Upper lobe of left lung (tissue), 6 donors: ENCODE results near the gene COL9A2. TPM values are rescaled to one million over a fixed set of nuclear protein-coding genes. Genes with fewer than 3 reads are reported as not detected.

ENCODE experiments used
- ATAC-seq, 2 donors: fragments of 200-7000 bp; cut with Tn5 transposase; one replicate each; pipeline ENCODE4 v1.9.1; 2022; ENCODE audit warnings: mild to moderate bottlenecking in 2 of 2, moderate library complexity in 2 of 2; ENCODE audit not compliant: low FRiP score in 2 of 2
- DNase-seq, 2 donors: peaks; one replicate each; pipeline ENCODE4 v3.0.0-alpha.2; 2019 to 2020
- H3K27ac ChIP-seq, 4 donors: fragments of 200-600 bp; sonication (generic); one replicate each; pipeline ENCODE4 v1.5.1; 2016 to 2019
- H3K27me3 ChIP-seq, 4 donors: fragments of 200-600 bp; sonication (generic); one replicate each; pipeline ENCODE4 v1.5.1; 2017 to 2019
- H3K36me3 ChIP-seq, 4 donors: fragments of 200-600 bp; sonication (generic); one replicate each; pipeline ENCODE4 v1.5.1; 2016 to 2019
- H3K4me1 ChIP-seq, 4 donors: fragments of 200-600 bp; sonication (generic); one replicate each; pipeline ENCODE4 v1.5.1; 2018 to 2019
- H3K4me3 ChIP-seq, 4 donors: fragments of 200-600 bp; sonication (generic); one replicate each; pipeline ENCODE4 v1.5.1; 2017 to 2019; ENCODE audit warnings: mild to moderate bottlenecking in 2 of 4, moderate library complexity in 1 of 4
- H3K9me3 ChIP-seq, 4 donors: fragments of 200-600 bp; sonication (generic); one replicate each; pipeline ENCODE4 v1.5.1; 2018 to 2019
- EP300 ChIP-seq, 4 donors: sonication (generic); formaldehyde crosslinking; IDR thresholded peaks; one replicate each; pipeline ENCODE4 v1.5.1; 2017; ENCODE audit warnings: antibody characterized with exemption in 4 of 4, control low read depth in 2 of 4
- POLR2A ChIP-seq, 4 donors: fragments of 450-650 bp; IDR thresholded peaks; one replicate each; pipeline ENCODE4 v1.5.1; 2016 to 2017; ENCODE audit warnings: antibody characterized with exemption in 4 of 4, mild to moderate bottlenecking in 2 of 4
- POLR2AphosphoS5 ChIP-seq, 2 donors: sonication (generic); formaldehyde crosslinking; IDR thresholded peaks; one replicate each; pipeline ENCODE4 v1.5.1; 2017; ENCODE audit warnings: antibody characterized with exemption in 2 of 2
- WGBS, 2 donors: methylation state at CpG; one replicate each; pipeline ENCODE4 v1.1.5; 2017 to 2018; 5-methylcytosine and 5-hydroxymethylcytosine counted together
- total RNA-seq, 6 donors: library from RNA; depleted of rRNA in 4 of 6; stranded (reverse); fragments of >200 nt in 4 of 6; gene quantifications; one replicate each; pipeline versions ENCODE4 v1.1.0 to v1.2.1, GENCODE V29; 2016 to 2021
- TF ChIP-seq, protein P1 (sequence below), 6 experiments: fragments of 450-650 bp in 4 of 6; fragments of 200-600 bp in 2 of 6; sonication (generic) in 2 of 6; IDR thresholded peaks; one replicate each; pipeline ENCODE4 v1.5.1; 2016 to 2019; ENCODE audit warnings: antibody characterized with exemption in 6 of 6
- donor health status: DM: no; HTN: no; CAD: no; lungs with moderate emphysema.
- donor health status: DM: no; HTN: yes; CAD: no; lungs with severe emphysema.

The COL9A2 gene
- total RNA-seq, 6 donors from 2014 or later, result 4.2 to 30.4 (median 5.2) TPM

DNA sequence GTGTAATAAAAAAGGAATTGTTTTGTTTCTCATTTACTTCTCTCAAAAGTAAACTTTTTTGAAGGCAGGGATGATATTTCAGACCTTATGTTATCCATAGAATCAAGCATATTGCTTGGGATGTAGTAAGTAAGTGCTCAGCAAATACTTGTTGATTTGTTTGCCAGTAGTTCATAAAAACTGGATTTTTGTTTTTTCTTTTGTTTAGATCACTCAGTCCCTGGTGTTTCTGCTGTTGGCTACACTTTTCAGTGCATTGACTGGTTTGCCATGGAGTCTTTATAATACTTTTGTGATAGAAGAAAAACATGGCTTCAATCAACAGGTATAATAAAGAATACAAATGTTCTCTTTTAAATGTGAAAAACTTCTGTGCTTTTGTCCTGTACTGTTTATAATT lies 48.9 kb downstream of the COL9A2 start:
- H3K36me3 ChIP-seq, result peaks cover 30 to 85% (median 42%) of the 10 kb centered on the region in 4 donors
- DNase-seq (no peak), ATAC-seq (no peak)
- no peak overlapping the region for H3K4me3 ChIP-seq
- H3K9me3 ChIP-seq, result no peaks in the 10 kb centered on the region
- H3K27me3 ChIP-seq, result no peaks in the 10 kb centered on the region
- TF ChIP-seq, protein P1, sequence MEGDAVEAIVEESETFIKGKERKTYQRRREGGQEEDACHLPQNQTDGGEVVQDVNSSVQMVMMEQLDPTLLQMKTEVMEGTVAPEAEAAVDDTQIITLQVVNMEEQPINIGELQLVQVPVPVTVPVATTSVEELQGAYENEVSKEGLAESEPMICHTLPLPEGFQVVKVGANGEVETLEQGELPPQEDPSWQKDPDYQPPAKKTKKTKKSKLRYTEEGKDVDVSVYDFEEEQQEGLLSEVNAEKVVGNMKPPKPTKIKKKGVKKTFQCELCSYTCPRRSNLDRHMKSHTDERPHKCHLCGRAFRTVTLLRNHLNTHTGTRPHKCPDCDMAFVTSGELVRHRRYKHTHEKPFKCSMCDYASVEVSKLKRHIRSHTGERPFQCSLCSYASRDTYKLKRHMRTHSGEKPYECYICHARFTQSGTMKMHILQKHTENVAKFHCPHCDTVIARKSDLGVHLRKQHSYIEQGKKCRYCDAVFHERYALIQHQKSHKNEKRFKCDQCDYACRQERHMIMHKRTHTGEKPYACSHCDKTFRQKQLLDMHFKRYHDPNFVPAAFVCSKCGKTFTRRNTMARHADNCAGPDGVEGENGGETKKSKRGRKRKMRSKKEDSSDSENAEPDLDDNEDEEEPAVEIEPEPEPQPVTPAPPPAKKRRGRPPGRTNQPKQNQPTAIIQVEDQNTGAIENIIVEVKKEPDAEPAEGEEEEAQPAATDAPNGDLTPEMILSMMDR (IDR thresholded peaks at IDR 0.05), result no peak
- TF ChIP-seq EP300 (IDR thresholded peaks at IDR 0.05) (no peak), POLR2A (IDR thresholded peaks at IDR 0.05) (no peak), POLR2AphosphoS5 (IDR thresholded peaks at IDR 0.05) (no peak)
- H3K4me1 ChIP-seq, result peaks cover 0 to 5% (median 0%) of the 10 kb centered on the region in 4 donors
- no peak overlapping the region for H3K27ac ChIP-seq

- Histone ChIP-seq H3K4me3 (no peak overlapping the region), H3K27ac (peak overlapping the region in 2 of 4 donors; percentile 15 to 22), H3K4me1 (peaks cover 0 to 5% (median 1%) of the 10 kb centered on the region in 4 donors), H3K9me3 (no peaks in the 10 kb centered on the region), H3K36me3 (peaks cover 31 to 85% (median 41%) of the 10 kb centered on the region in 4 donors), H3K27me3 (no peaks in the 10 kb centered on the region)
- DNase-seq (no peak), ATAC-seq (peak; percentile 59 to 90)
- no peak for TF ChIP-seq POLR2A (IDR thresholded peaks at IDR 0.05)
- no peak for TF ChIP-seq POLR2AphosphoS5 (IDR thresholded peaks at IDR 0.05)
- TF ChIP-seq, protein P1 (IDR thresholded peaks at IDR 0.05), result no peak
- no peak for TF ChIP-seq EP300 (IDR thresholded peaks at IDR 0.05)
- 48 to 52% methylated on average over 2 of the region's 2 CpGs for WGBS, 2 donors
Observed at GRCh38 chr1:40267767-40268187, 49.3 kb downstream of the COL9A2 start.

GRCh38 chr1:40266786-40267535 lies 50.1 kb downstream of the COL9A2 start:
- DNase-seq (no peak), ATAC-seq (no peak)
- WGBS, 2 donors, result 92 to 96% methylated on average over 6 of the region's 6 CpGs
- no peaks in the 10 kb centered on the region for H3K27me3 ChIP-seq
- H3K27ac ChIP-seq, result peak overlapping the region in 2 of 4 donors; percentile 15 to 22
- peaks cover 32 to 85% (median 42%) of the 10 kb centered on the region in 4 donors for H3K36me3 ChIP-seq
- peaks cover 0 to 5% (median 2%) of the 10 kb centered on the region in 4 donors for H3K4me1 ChIP-seq
- TF ChIP-seq, protein P1 (IDR thresholded peaks at IDR 0.05), result no peak
- TF ChIP-seq POLR2A (IDR thresholded peaks at IDR 0.05) (no peak), EP300 (IDR thresholded peaks at IDR 0.05) (no peak), POLR2AphosphoS5 (IDR thresholded peaks at IDR 0.05) (no peak)
- no peaks in the 10 kb centered on the region for H3K9me3 ChIP-seq
- no peak overlapping the region for H3K4me3 ChIP-seq

DNA sequence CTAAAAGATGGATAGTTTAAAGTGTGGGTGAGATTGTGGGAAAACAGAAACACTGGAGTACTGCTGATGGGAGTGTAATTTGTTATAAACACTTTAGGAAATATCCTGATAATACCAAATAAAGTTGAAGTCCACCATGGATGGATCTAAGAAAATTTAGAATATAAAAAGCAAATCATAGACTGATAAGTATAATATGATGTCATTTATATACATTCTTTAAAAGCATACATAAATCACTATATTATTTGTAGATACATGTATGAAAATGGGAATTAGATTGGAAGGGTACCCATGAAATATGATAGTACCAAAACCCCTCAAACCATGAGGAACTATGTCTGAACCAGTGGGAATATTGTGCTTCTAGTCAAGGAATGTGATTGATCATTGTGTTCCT lies 51.2 kb downstream of the COL9A2 start:
- Histone ChIP-seq H3K4me3 (no peak overlapping the region), H3K27me3 (no peaks in the 10 kb centered on the region), H3K27ac (no peak overlapping the region), H3K36me3 (peaks cover 36 to 86% (median 43%) of the 10 kb centered on the region in 4 donors), H3K9me3 (no peaks in the 10 kb centered on the region), H3K4me1 (peaks cover 0 to 5% (median 2%) of the 10 kb centered on the region in 4 donors)
- TF ChIP-seq, protein P1 (IDR thresholded peaks at IDR 0.05), result no peak
- TF ChIP-seq EP300 (IDR thresholded peaks at IDR 0.05), result no peak
- no peak for TF ChIP-seq POLR2A (IDR thresholded peaks at IDR 0.05)
- TF ChIP-seq POLR2AphosphoS5 (IDR thresholded peaks at IDR 0.05), result no peak
- no peak for ATAC-seq
- no peak for DNase-seq

GRCh38 chr1:40265298-40265697 lies 51.8 kb downstream of the COL9A2 start:
- Histone ChIP-seq H3K36me3 (peaks cover 31 to 86% (median 40%) of the 10 kb centered on the region in 4 donors), H3K4me3 (no peak overlapping the region), H3K9me3 (no peaks in the 10 kb centered on the region), H3K27ac (no peak overlapping the region), H3K27me3 (no peaks in the 10 kb centered on the region), H3K4me1 (peaks cover 0 to 5% (median 3%) of the 10 kb centered on the region in 4 donors)
- TF ChIP-seq POLR2AphosphoS5 (IDR thresholded peaks at IDR 0.05), result no peak
- TF ChIP-seq POLR2A (IDR thresholded peaks at IDR 0.05), result no peak
- DNase-seq, result no peak
- no peak for ATAC-seq
